GDM1 (cell line): ENCODE results near the gene SHISA9.

Experiments
- DNase-seq: peaks from one replicate; lab custom pipeline; 2025; lab: John Stamatoyannopoulos, UW

Gene SHISA9

GRCh38 chr16:13178318-13178717 lies 276.9 kb downstream of the SHISA9 start:
- no peak for DNase-seq

- DNase-seq: no peak
Measured at GRCh38 chr16:13181432-13181831, 280.0 kb downstream of the SHISA9 start.

- DNase-seq: no peak
Measured at GRCh38 chr16:13186813-13187212, 285.4 kb downstream of the SHISA9 start.

GRCh38 chr16:13189250-13189649 lies 287.9 kb downstream of the SHISA9 start:
- no peak for DNase-seq

GRCh38 chr16:13193721-13194120 lies 292.3 kb downstream of the SHISA9 start:
- no peak for DNase-seq

- no peak for DNase-seq
Measured at GRCh38 chr16:13194766-13195165, 293.4 kb downstream of the SHISA9 start.

- DNase-seq: no peak
Measured at GRCh38 chr16:13203725-13204124, 302.3 kb downstream of the SHISA9 start.

GRCh38 chr16:13205352-13205751 lies 304.0 kb downstream of the SHISA9 start:
- DNase-seq: no peak

- DNase-seq: no peak
Measured at GRCh38 chr16:13206606-13207005, 305.2 kb downstream of the SHISA9 start.

- no peak for DNase-seq
Measured at GRCh38 chr16:13207151-13207550, 305.8 kb downstream of the SHISA9 start.

GRCh38 chr16:13223666-13224065 lies 322.3 kb downstream of the SHISA9 start:
- DNase-seq: no peak

GRCh38 chr16:13229039-13229438 lies 327.6 kb downstream of the SHISA9 start:
- no peak for DNase-seq

GRCh38 chr16:13231365-13231764 lies 330.0 kb downstream of the SHISA9 start:
- no peak for DNase-seq

- no peak for DNase-seq
Measured at GRCh38 chr16:13234999-13235398, 333.6 kb downstream of the SHISA9 start.

GRCh38 chr16:13236308-13236707 lies 334.9 kb downstream of the SHISA9 start:
- DNase-seq: no peak

- DNase-seq: no peak
Measured at GRCh38 chr16:13238182-13238581, 336.8 kb downstream of the SHISA9 start.

GRCh38 chr16:13242201-13242600 lies 340.8 kb downstream of the SHISA9 start:
- DNase-seq: no peak

- no peak for DNase-seq
Measured at GRCh38 chr16:13244770-13245169, 343.4 kb downstream of the SHISA9 start.

- no peak for DNase-seq
Measured at GRCh38 chr16:13245713-13246377, 344.4 kb downstream of the SHISA9 start.

- no peak for DNase-seq
Measured at GRCh38 chr16:13254998-13255614, 353.7 kb downstream of the SHISA9 start.

GRCh38 chr16:13262270-13263090 lies 361.1 kb downstream of the SHISA9 start:
- DNase-seq: no peak

GRCh38 chr16:13264749-13265552 lies 363.6 kb downstream of the SHISA9 start:
- no peak for DNase-seq
